ENCODE measurements around the gene BCL11A. TPM values are rescaled to one million over a fixed set of nuclear protein-coding genes. Genes with fewer than 3 reads are reported as not detected.

The BCL11A gene
- total and polyA plus RNA-seq, 2 experiments from 2014 or later: 57.5 to 77.6 TPM

GRCh38 chr2:60411295-60411694 lies 142.2 kb downstream of the BCL11A start (continued):
- TF ChIP-seq CTCF (conservative IDR thresholded peaks at IDR 0.05; ENCODE audit: low read depth in 2 of 2): no peak
- TF ChIP-seq NANOG (IDR thresholded peaks at IDR 0.05; ENCODE audit: borderline replicate concordance): no peak
- no peak for TF ChIP-seq CREB1 (CRISPR knock-in tag; IDR thresholded peaks at IDR 0.05; ENCODE audit: low read depth)
- TF ChIP-seq EZH2 (IDR thresholded peaks at IDR 0.05; ENCODE audit: low read depth, unreplicated experiment): no peak
- TF ChIP-seq ZNF114 (CRISPR knock-in tag; IDR thresholded peaks at IDR 0.05): no peak

- peak; percentile 66 for DNase-seq (ENCODE audit: low spot score)
- H3K27ac Mint-ChIP-seq: no peak overlapping the region
Observed at GRCh38 chr2:60410456-60411146, 142.9 kb downstream of the BCL11A start.

More at GRCh38 chr2:60410456-60411146, 142.9 kb downstream of the BCL11A start:
- H3K36me3 ChIP-seq (ENCODE audit: insufficient read depth): no peaks in the 10 kb centered on the region
- Mint-ChIP-seq H3K27me3 (ENCODE audit: insufficient read depth, low read depth, poor library complexity) (peaks cover 7% of the 10 kb centered on the region), H3K4me1 (peaks cover 32% of the 10 kb centered on the region), H3K4me3 (no peak overlapping the region), H3K36me3 (ENCODE audit: low read depth) (peaks cover 6% of the 10 kb centered on the region; the same call in 2 of the 3 replicates), H3K9me3 (peaks cover 11% of the 10 kb centered on the region)
- H3K4me2 ChIP-seq: peak overlapping the region; percentile 62
- no peak overlapping the region for H3K27ac ChIP-seq (ENCODE audit: low read depth)
- no peak overlapping the region for H3K4me3 ChIP-seq
- no peak for TF ChIP-seq REST (IDR thresholded peaks at IDR 0.05; ENCODE audit: unreplicated experiment)
- no peak for TF ChIP-seq JUNB (IDR thresholded peaks at IDR 0.05; ENCODE audit: unreplicated experiment)
- no peak for TF ChIP-seq STAT1 (IDR thresholded peaks at IDR 0.05; ENCODE audit: unreplicated experiment)
- no peak for TF ChIP-seq CREB1 (CRISPR knock-in tag; IDR thresholded peaks at IDR 0.05; ENCODE audit: low read depth)
- no peak for TF ChIP-seq EZH2phosphoT487 (IDR thresholded peaks at IDR 0.05; ENCODE audit: unreplicated experiment)
- no peaks in the 10 kb centered on the region for H3K79me2 ChIP-seq (replicated peaks; ENCODE audit: insufficient read depth)
- H3K4me1 ChIP-seq (ENCODE audit: insufficient read depth): peaks cover 30% of the 10 kb centered on the region
- no peaks in the 10 kb centered on the region for H3K9me2 ChIP-seq (ENCODE audit: insufficient read depth)
- no peaks in the 10 kb centered on the region for H4K20me1 ChIP-seq (replicated peaks; ENCODE audit: insufficient read depth)
- H2AFZ ChIP-seq: 0 out of 2 replicates have a peak overlapping the region, but pooled peaks have one; percentile 61
- peaks cover 4% of the 10 kb centered on the region; the same call in 1 of the 2 replicates for H3K27me3 ChIP-seq (ENCODE audit: insufficient read depth)
- ATAC-seq: peak; percentile 93
- no peaks in the 10 kb centered on the region for H3F3A ChIP-seq (replicated peaks; ENCODE audit: low read depth)

Measured in GM23338 (cell line).